Liver (tissue), 9 donors: ENCODE results near the gene UBE3C. TPM values are rescaled to one million over a fixed set of nuclear protein-coding genes. Genes with fewer than 3 reads are reported as not detected.

Experiments
- DNase-seq: peaks from one replicate; pipeline ENCODE4 v3.0.0-alpha.2; 2017; ENCODE audit warnings: low spot score
- H3K27ac ChIP-seq, 2 donors: one replicate each; pipeline ENCODE4 v1.7.0; 2013; ENCODE audit warnings: inconsistent platforms in 2 of 2, low read length in 2 of 2, control low read depth in 1 of 2, low read depth in 1 of 2, mild to moderate bottlenecking in 1 of 2
- H3K27me3 ChIP-seq, 4 donors: one replicate each; pipeline versions ENCODE4 v1.6.1 to v1.7.0; 2013; ENCODE audit warnings: low read length in 3 of 4, inconsistent platforms in 1 of 4, mild to moderate bottlenecking in 1 of 4, moderate library complexity in 1 of 4; ENCODE audit not compliant: control insufficient read depth in 4 of 4, insufficient read depth in 4 of 4
- H3K36me3 ChIP-seq, 4 donors: one replicate each; pipeline versions ENCODE4 v1.6.1 to v1.7.0; 2013; ENCODE audit warnings: low read length in 3 of 4, mild to moderate bottlenecking in 3 of 4, low read depth in 1 of 4, moderate library complexity in 1 of 4; ENCODE audit not compliant: control insufficient read depth in 4 of 4, insufficient read depth in 3 of 4
- H3K4me1 ChIP-seq, 4 donors: one replicate each; pipeline versions ENCODE4 v1.6.1 to v1.7.0; 2013; ENCODE audit warnings: low read length in 3 of 4, mild to moderate bottlenecking in 3 of 4, moderate library complexity in 1 of 4; ENCODE audit not compliant: control insufficient read depth in 4 of 4, insufficient read depth in 4 of 4
- H3K4me3 ChIP-seq, 3 donors: one replicate each; pipeline versions ENCODE4 v1.6.1 to v1.7.0; 2013; ENCODE audit warnings: low read length in 3 of 3, control low read depth in 1 of 3, low read depth in 1 of 3, mild to moderate bottlenecking in 1 of 3
- H3K9ac ChIP-seq, 2 donors: one replicate each; pipeline ENCODE4 v1.7.0; 2013; ENCODE audit warnings: low read length in 2 of 2, mild to moderate bottlenecking in 2 of 2, moderate library complexity in 2 of 2, control low read depth in 1 of 2, low read depth in 1 of 2
- H3K9me3 ChIP-seq, 4 donors: one replicate each; pipeline versions ENCODE4 v1.6.1 to v1.7.0; 2013; ENCODE audit warnings: low read length in 3 of 4; ENCODE audit not compliant: control insufficient read depth in 4 of 4
- ATF3 ChIP-seq: IDR thresholded peaks from 2 replicates; pipeline ENCODE4 v1.6.1; 2016; ENCODE audit warnings: antibody characterized with exemption
- CTCF ChIP-seq: fragments of 150-350 bp; IDR thresholded peaks from 2 replicates; pipeline ENCODE4 v1.5.1; 2017; ENCODE audit warnings: improper control_type of control experiment, low read depth, low read length; ENCODE audit not compliant: missing input control
- EGR1 ChIP-seq, 2 donors: IDR thresholded peaks; 2 replicates each; pipeline ENCODE4 v1.6.1; 2016 to 2018; ENCODE audit warnings: antibody characterized with exemption in 2 of 2, low read depth in 2 of 2
- FOXA2 ChIP-seq: IDR thresholded peaks from 2 replicates; pipeline ENCODE4 v1.6.1; 2016; ENCODE audit warnings: antibody characterized with exemption
- GABPA ChIP-seq, 2 donors: IDR thresholded peaks in 1 of 2; conservative IDR thresholded peaks in 1 of 2; 2 replicates each; pipeline ENCODE4 v1.6.1; 2016; ENCODE audit warnings: antibody characterized with exemption in 2 of 2, mild to moderate bottlenecking in 1 of 2, moderate library complexity in 1 of 2
- HNF4A ChIP-seq, 2 donors: conservative IDR thresholded peaks; 2 replicates each; pipeline ENCODE4 v1.6.1; 2016; ENCODE audit warnings: antibody characterized with exemption in 2 of 2, mild to moderate bottlenecking in 2 of 2
- HNF4G ChIP-seq: IDR thresholded peaks from 2 replicates; pipeline ENCODE4 v1.6.1; 2016; ENCODE audit warnings: antibody characterized with exemption
- RAD21 ChIP-seq, 2 donors: IDR thresholded peaks; 2 replicates each; pipeline ENCODE4 v1.6.1; 2016; ENCODE audit warnings: antibody characterized with exemption in 2 of 2, mild to moderate bottlenecking in 2 of 2
- RXRA ChIP-seq, 2 donors: IDR thresholded peaks; 2 replicates each; pipeline ENCODE4 v1.6.1; 2017 to 2018; ENCODE audit warnings: antibody characterized with exemption in 2 of 2, mild to moderate bottlenecking in 1 of 2
- SP1 ChIP-seq: IDR thresholded peaks from 2 replicates; pipeline ENCODE4 v1.6.1; 2018; ENCODE audit warnings: antibody characterized with exemption, mild to moderate bottlenecking
- YY1 ChIP-seq: IDR thresholded peaks from 2 replicates; pipeline ENCODE4 v1.6.1; 2016; ENCODE audit warnings: antibody characterized with exemption, mild to moderate bottlenecking
- WGBS: extraction: QIAGEN DNeasy Blood & Tissue Kit; methylation state at CpG from one replicate; pipeline ENCODE4 v1.1.7; 2013; 5-methylcytosine and 5-hydroxymethylcytosine counted together
- polyA plus RNA-seq, 2 donors: library from polyadenylated mRNA; stranded (reverse) in 1 of 2; unstranded in 1 of 2; fragments of 200-250 nt in 1 of 2; fragments of >200 nt in 1 of 2; fragmentation: Nextera tagmentation in 1 of 2; extraction: Ambion mirVana in 1 of 2; gene quantifications; one replicate each; pipeline versions ENCODE4 v1.2.1 to v1.2.3, GENCODE V29; 2013 to 2015
- total RNA-seq, 2 donors: library from RNA; depleted of rRNA; stranded (reverse); fragments of >200 nt; gene quantifications; one replicate each; pipeline ENCODE4 v1.2.3, GENCODE V29; 2014
- TF ChIP-seq, protein P1 (sequence below): IDR thresholded peaks from 2 replicates; pipeline ENCODE4 v1.6.1; 2016; ENCODE audit warnings: antibody characterized with exemption, mild to moderate bottlenecking
- TF ChIP-seq, protein P2 (sequence below): IDR thresholded peaks from 2 replicates; pipeline ENCODE4 v1.6.1; 2016; ENCODE audit warnings: antibody characterized with exemption
- TF ChIP-seq, protein P3 (sequence below): IDR thresholded peaks from 2 replicates; pipeline ENCODE4 v1.6.1; 2016; ENCODE audit warnings: antibody characterized with exemption
- donor health status: healthy.
- donor health status: healthy.
- donor health status: healthy.
- donor health status: healthy.
- donor health status: healthy.

UBE3C gene
- total and polyA plus RNA-seq, 4 donors, result 10.3 to 61.8 (median 33.9) TPM

- no peak overlapping the region for H3K27ac ChIP-seq
- H3K27me3 ChIP-seq, result no peaks in the 10 kb centered on the region
- H3K9ac ChIP-seq, result no peak overlapping the region
Measured at GRCh38 chr7:157219154-157219553, 80.4 kb downstream of the UBE3C start.

DNA sequence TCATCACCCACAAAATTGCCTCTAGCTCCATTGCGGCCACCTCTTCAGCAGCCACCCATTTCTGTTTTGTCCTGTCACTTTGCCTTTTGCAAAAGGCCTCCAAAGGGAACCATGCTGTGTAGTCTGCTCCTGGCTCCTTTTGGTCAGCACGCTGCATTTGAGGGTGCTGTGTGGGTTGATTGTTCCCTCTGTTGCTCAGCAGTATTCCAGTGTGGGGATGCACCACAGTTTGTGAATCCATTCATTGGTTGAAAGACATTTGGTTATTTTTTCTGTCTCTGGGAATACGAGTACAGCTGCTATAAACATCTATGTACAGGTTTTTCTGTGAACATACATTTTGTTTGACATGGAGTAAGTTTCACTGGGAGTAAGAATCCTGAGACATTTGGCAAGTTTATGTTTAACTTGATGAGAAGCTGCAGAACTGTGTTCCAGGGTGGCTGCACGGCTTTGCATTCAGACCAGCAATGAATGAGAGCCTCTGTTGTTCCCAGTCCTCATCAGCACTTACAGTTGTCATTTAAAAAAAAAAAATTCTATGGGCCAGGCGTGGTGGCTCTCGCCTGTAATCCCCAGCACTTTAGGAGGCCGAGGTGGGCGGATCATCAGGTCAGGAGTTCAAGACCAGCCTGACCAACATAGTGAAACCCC lies 82.3 kb downstream of the UBE3C start:
- H3K36me3 ChIP-seq, result peaks cover 11 to 36% (median 18%) of the 10 kb centered on the region in 4 donors
- no peaks in the 10 kb centered on the region for H3K9me3 ChIP-seq
- H3K27ac ChIP-seq, result no peak overlapping the region
- DNase-seq, result no peak
- H3K4me3 ChIP-seq, result no peak overlapping the region
- H3K4me1 ChIP-seq, result peaks cover 0 to 2% (median 0%) of the 10 kb centered on the region in 4 donors
- no peak overlapping the region for H3K9ac ChIP-seq
- H3K27me3 ChIP-seq, result no peaks in the 10 kb centered on the region
- WGBS, result 95% methylated on average over 8 of the region's 8 CpGs
- TF ChIP-seq RXRA (IDR thresholded peaks at IDR 0.05) (no peak), RAD21 (IDR thresholded peaks at IDR 0.05) (no peak), HNF4G (no peak), YY1 (no peak), FOXA2 (no peak), EGR1 (IDR thresholded peaks at IDR 0.05; ENCODE audit: low read depth in 2 of 2) (no peak), SP1 (no peak), HNF4A (conservative IDR thresholded peaks at IDR 0.05) (no peak)
- TF ChIP-seq, protein P1, sequence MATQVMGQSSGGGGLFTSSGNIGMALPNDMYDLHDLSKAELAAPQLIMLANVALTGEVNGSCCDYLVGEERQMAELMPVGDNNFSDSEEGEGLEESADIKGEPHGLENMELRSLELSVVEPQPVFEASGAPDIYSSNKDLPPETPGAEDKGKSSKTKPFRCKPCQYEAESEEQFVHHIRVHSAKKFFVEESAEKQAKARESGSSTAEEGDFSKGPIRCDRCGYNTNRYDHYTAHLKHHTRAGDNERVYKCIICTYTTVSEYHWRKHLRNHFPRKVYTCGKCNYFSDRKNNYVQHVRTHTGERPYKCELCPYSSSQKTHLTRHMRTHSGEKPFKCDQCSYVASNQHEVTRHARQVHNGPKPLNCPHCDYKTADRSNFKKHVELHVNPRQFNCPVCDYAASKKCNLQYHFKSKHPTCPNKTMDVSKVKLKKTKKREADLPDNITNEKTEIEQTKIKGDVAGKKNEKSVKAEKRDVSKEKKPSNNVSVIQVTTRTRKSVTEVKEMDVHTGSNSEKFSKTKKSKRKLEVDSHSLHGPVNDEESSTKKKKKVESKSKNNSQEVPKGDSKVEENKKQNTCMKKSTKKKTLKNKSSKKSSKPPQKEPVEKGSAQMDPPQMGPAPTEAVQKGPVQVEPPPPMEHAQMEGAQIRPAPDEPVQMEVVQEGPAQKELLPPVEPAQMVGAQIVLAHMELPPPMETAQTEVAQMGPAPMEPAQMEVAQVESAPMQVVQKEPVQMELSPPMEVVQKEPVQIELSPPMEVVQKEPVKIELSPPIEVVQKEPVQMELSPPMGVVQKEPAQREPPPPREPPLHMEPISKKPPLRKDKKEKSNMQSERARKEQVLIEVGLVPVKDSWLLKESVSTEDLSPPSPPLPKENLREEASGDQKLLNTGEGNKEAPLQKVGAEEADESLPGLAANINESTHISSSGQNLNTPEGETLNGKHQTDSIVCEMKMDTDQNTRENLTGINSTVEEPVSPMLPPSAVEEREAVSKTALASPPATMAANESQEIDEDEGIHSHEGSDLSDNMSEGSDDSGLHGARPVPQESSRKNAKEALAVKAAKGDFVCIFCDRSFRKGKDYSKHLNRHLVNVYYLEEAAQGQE, result no peak
- TF ChIP-seq, protein P2, sequence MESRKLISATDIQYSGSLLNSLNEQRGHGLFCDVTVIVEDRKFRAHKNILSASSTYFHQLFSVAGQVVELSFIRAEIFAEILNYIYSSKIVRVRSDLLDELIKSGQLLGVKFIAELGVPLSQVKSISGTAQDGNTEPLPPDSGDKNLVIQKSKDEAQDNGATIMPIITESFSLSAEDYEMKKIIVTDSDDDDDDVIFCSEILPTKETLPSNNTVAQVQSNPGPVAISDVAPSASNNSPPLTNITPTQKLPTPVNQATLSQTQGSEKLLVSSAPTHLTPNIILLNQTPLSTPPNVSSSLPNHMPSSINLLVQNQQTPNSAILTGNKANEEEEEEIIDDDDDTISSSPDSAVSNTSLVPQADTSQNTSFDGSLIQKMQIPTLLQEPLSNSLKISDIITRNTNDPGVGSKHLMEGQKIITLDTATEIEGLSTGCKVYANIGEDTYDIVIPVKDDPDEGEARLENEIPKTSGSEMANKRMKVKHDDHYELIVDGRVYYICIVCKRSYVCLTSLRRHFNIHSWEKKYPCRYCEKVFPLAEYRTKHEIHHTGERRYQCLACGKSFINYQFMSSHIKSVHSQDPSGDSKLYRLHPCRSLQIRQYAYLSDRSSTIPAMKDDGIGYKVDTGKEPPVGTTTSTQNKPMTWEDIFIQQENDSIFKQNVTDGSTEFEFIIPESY, result no peak

More at GRCh38 chr7:157219154-157219553, 80.4 kb downstream of the UBE3C start:
- peaks cover 11 to 33% (median 17%) of the 10 kb centered on the region in 4 donors for H3K36me3 ChIP-seq
- H3K9me3 ChIP-seq, result no peaks in the 10 kb centered on the region
- no peak for DNase-seq
- H3K4me1 ChIP-seq, result peaks cover 0 to 2% (median 0%) of the 10 kb centered on the region in 4 donors
- 67% methylated on average over 5 of the region's 5 CpGs for WGBS
- no peak for TF ChIP-seq CTCF
- TF ChIP-seq GABPA (IDR thresholded peaks at IDR 0.05 in 1 of 2, conservative IDR thresholded peaks at IDR 0.05 in 1 of 2), result no peak
- TF ChIP-seq, protein P2, result no peak
- TF ChIP-seq, protein P3, sequence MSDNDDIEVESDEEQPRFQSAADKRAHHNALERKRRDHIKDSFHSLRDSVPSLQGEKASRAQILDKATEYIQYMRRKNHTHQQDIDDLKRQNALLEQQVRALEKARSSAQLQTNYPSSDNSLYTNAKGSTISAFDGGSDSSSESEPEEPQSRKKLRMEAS, result no peak
- TF ChIP-seq RAD21 (IDR thresholded peaks at IDR 0.05), result no peak
- TF ChIP-seq ATF3, result no peak
- no peak overlapping the region for H3K4me3 ChIP-seq
